ENCODE measurements around the gene PBX1.

GRCh38 chr1:164792410-164793004, 233.5 kb downstream of the PBX1 start:
- no peak for TF ChIP-seq BCL11A (tag by site-specific recombination; IDR thresholded peaks at IDR 0.05; ENCODE audit: low read depth)
- TF ChIP-seq CTCF (tag by site-specific recombination; IDR thresholded peaks at IDR 0.05) = no peak
- TF ChIP-seq ZBTB8A (tag by site-specific recombination; IDR thresholded peaks at IDR 0.05) = no peak
- TF ChIP-seq ZNF670 (tag by site-specific recombination; IDR thresholded peaks at IDR 0.05; ENCODE audit: low read depth) = no peak
- TF ChIP-seq ZNF362 (tag by site-specific recombination; IDR thresholded peaks at IDR 0.05) = no peak
